Calu3 (cell line): ENCODE results near the gene SMIM3. TPM values are rescaled to one million over a fixed set of nuclear protein-coding genes. Genes with fewer than 3 reads are reported as not detected.
"Not testable (repeated sequence)": the region's sequence is repeated elsewhere in the genome, so short reads cannot be mapped to it uniquely, and the experiment has no call there.

Source experiments
- BruUV-seq: library from RNA; stranded (reverse); fragments of 400-500 nt; replicated peaks from 2 replicates; lab custom pipeline; 2021; lab: Mats Ljungman, UMichigan
- CTCF ChIA-PET: fragments of 300-600 bp; sonication (Branson Sonifier 250); formaldehyde crosslinking; loops from one replicate; lab custom pipeline; 2022; ENCODE audit warnings: antibody characterized with exemption; lab: Charles Lee
- DNase-seq: peaks from one replicate; pipeline ENCODE4 v3.0.0; 2022
- H3K27ac Mint-ChIP-seq: one replicate; pipeline ENCODE4 v1.8.0; 2022; ENCODE audit warnings: mixed read lengths; ENCODE audit not compliant: unreplicated experiment
- H3K27me3 Mint-ChIP-seq: one replicate; pipeline ENCODE4 v1.8.0; 2022; ENCODE audit warnings: mixed read lengths; ENCODE audit not compliant: unreplicated experiment
- H3K36me3 Mint-ChIP-seq: one replicate; pipeline ENCODE4 v1.8.0; 2022; ENCODE audit warnings: mild to moderate bottlenecking, moderate library complexity, mixed read lengths; ENCODE audit not compliant: insufficient read depth, unreplicated experiment
- H3K4me1 Mint-ChIP-seq: one replicate; pipeline ENCODE4 v1.8.0; 2022; ENCODE audit warnings: mild to moderate bottlenecking, low read depth, mixed read lengths; ENCODE audit not compliant: unreplicated experiment
- H3K4me3 Mint-ChIP-seq: one replicate; pipeline ENCODE4 v1.8.0; 2022; ENCODE audit warnings: mild to moderate bottlenecking, low read depth, moderate library complexity, mixed read lengths; ENCODE audit not compliant: unreplicated experiment
- H3K9me3 Mint-ChIP-seq: one replicate; pipeline ENCODE4 v1.8.0; 2022; ENCODE audit warnings: low read depth, mixed read lengths; ENCODE audit not compliant: unreplicated experiment
- CTCF ChIP-seq: fragments of 200-600 bp; IDR thresholded peaks from one replicate; pipeline ENCODE4 v1.8.0; 2022; ENCODE audit warnings: antibody characterized with exemption; ENCODE audit not compliant: unreplicated experiment
- intact Hi-C: fragments of 100-400 bp; cut with micrococcal nuclease; formaldehyde crosslinking; loops from one replicate; pipeline ENCODE4 v1.10.0; 2022; ENCODE audit not compliant: unreplicated experiment
- total RNA-seq: library from RNA; stranded (reverse); gene quantifications from 2 replicates; pipeline ENCODE4 v1.2.3, GENCODE V29; 2022

The SMIM3 gene
- total RNA-seq, 1 experiment from 2014 or later: 8.4 TPM

- H3K27ac Mint-ChIP-seq: no peak overlapping the region
Measured at GRCh38 chr5:150789450-150789849, 10.9 kb downstream of the SMIM3 start.

GRCh38 chr5:150789943-150790611, 11.5 kb downstream of the SMIM3 start:
- H3K27me3 Mint-ChIP-seq: no peaks in the 10 kb centered on the region
- CTCF ChIA-PET: interaction anchor here (1.0 to 2.4 kb wide), 4 partner anchors 11 to 463 kb away, joined by 3 to 13 read pairs (median 4); partner anchors contain the start of genes GM2A, RBM22 and SMIM3

More at GRCh38 chr5:150789450-150789849, 10.9 kb downstream of the SMIM3 start:
- DNase-seq: no peak
- CTCF ChIA-PET: interaction anchor here (0.6 to 2.4 kb wide), 5 partner anchors 11 to 463 kb away, joined by 3 to 13 read pairs (median 3); partner anchors contain the start of genes GM2A, RBM22 and SMIM3
- no peak for TF ChIP-seq CTCF
- no peaks in the 10 kb centered on the region for H3K36me3 Mint-ChIP-seq
- H3K4me3 Mint-ChIP-seq: no peak overlapping the region
- intact Hi-C loops: no loop called here
- no peaks in the 10 kb centered on the region for H3K27me3 Mint-ChIP-seq
- peaks cover 35% of the 10 kb centered on the region for H3K4me1 Mint-ChIP-seq
- H3K9me3 Mint-ChIP-seq: no peaks in the 10 kb centered on the region
- no TSS peak for BruUV-seq

GRCh38 chr5:150791536-150791935, 13.0 kb downstream of the SMIM3 start:
- no peaks in the 10 kb centered on the region for H3K36me3 Mint-ChIP-seq
- no peak overlapping the region for H3K4me3 Mint-ChIP-seq
- BruUV-seq: no TSS peak
- no peak for DNase-seq
- intact Hi-C loops: no loop called here
- no peaks in the 10 kb centered on the region for H3K27me3 Mint-ChIP-seq
- H3K4me1 Mint-ChIP-seq: peaks cover 29% of the 10 kb centered on the region
- H3K27ac Mint-ChIP-seq: peak overlapping the region; percentile 7
- H3K9me3 Mint-ChIP-seq: no peaks in the 10 kb centered on the region
- no peak for TF ChIP-seq CTCF
- CTCF ChIA-PET: no interaction called here

More at GRCh38 chr5:150789943-150790611, 11.5 kb downstream of the SMIM3 start:
- TF ChIP-seq CTCF: no peak
- Mint-ChIP-seq H3K4me1 (peaks cover 29% of the 10 kb centered on the region), H3K4me3 (peak overlapping the region; percentile 28), H3K36me3 (no peaks in the 10 kb centered on the region), H3K27ac (peak overlapping the region; percentile 7), H3K9me3 (no peaks in the 10 kb centered on the region)
- BruUV-seq: no TSS peak
- peak; percentile 51 for DNase-seq
- intact Hi-C loops: no loop called here

GRCh38 chr5:150793423-150793888, 14.9 kb downstream of the SMIM3 start:
- H3K4me3 Mint-ChIP-seq, H3K36me3 Mint-ChIP-seq, H3K27ac Mint-ChIP-seq, DNase-seq, BruUV-seq, H3K9me3 Mint-ChIP-seq, intact Hi-C loops, H3K27me3 Mint-ChIP-seq, CTCF ChIA-PET: not testable (repeated sequence)
- H3K4me1 Mint-ChIP-seq: peaks cover 29% of the 10 kb centered on the region
